GM18951 (cell line): ENCODE data around the gene MOSMO.
"Not testable (repeated sequence)": the region's sequence is repeated elsewhere in the genome, so short reads cannot be mapped to it uniquely, and the experiment has no call there.

Source experiments
- POLR2A ChIP-seq: IDR thresholded peaks from 4 replicates; pipeline ENCODE4 v1.6.1; 2011; ENCODE audit warnings: mild to moderate bottlenecking; ENCODE audit not compliant: insufficient read length, insufficient read depth; ENCODE audit errors: extremely low read depth
- in situ Hi-C: fragments of 300-500 bp; cut with MboI; formaldehyde crosslinking; loops from one replicate; pipeline ENCODE4 v1.12.0; 2022; ENCODE audit warnings: low sequenced_read_pairs, mixed read lengths, inconsistent platforms; ENCODE audit not compliant: unreplicated experiment

The MOSMO gene

DNA sequence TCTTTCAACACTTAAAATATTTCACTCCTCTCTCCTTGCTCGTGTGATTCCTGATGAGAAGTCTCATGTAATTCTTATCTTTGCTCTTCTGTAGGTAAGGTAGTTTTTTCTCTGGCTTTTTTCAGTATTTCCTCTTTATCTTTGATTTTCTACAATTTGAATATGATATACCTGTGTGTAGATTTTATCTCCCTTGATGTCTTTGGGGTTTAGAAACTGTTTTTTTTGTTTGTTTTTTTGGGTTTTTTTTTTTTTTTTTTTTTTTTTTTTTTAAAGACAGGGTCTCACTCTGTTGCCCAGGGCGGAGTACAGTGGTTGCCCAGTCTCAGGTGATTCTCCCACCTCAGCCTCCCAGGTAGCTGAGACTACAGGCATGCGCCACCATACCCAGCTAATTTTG lies 26.6 kb downstream of the MOSMO start:
- TF ChIP-seq POLR2A = no peak
- in situ Hi-C loops = no loop called here

DNA sequence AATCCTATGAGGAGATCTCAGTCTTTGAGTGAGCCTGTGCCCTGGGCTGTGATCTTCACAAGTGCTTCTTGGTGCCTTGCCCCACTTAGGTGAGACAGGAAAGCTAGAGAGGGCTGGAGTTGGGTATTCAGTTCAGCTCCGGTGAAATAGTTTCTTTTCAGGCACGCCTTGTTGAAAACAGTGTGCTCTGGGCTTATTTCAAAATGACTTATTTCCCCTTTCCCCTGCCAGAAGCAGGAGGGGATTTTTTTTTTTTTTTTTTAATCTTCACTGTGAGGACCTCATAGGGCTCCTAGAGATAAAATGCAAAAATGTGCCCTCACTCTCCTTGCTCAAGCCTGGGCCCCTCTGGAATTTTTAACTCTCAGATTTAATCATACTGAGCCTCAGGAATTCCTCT lies 27.2 kb downstream of the MOSMO start:
- in situ Hi-C loops = no loop called here

DNA sequence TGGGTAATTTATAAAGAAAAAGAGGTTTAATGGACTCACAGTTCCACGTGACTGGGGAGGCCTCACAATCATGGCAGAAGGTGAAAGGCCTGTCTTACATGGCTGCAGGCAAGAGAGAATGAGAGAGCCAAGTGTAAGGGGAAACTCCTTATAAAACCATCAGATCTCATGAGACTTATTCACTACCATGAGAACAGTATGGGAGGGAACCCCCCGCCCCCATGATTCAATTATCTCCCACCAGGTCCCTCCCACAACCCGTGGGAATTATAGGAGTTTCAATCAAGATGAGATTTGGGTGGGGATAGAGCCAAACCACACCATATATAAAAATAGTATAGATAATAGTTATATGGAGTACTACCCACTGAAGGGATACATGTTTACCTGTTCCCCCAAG lies 36.0 kb downstream of the MOSMO start:
- in situ Hi-C loops = not testable (repeated sequence)

More for the DNA sequence above, 27.2 kb downstream of the MOSMO start:
- TF ChIP-seq POLR2A = no peak

DNA sequence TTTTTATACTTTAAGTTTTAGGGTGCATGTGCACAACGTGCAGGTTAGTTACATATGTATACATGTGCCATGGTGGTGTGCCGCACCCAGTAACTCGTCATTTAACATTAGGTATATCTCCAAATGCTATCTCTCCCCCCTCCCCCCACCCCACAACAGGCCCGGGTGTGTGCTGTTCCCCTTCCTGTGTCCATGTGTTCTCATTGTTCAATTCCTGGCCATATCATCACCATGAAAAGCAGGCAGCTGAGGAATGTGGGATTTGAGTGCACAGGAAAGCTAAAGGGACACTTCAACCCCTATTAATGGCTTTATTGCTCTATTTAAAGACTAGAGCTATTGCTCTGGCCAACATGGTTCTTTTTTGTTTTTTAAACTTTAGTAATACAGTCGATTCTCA lies 38.0 kb downstream of the MOSMO start:
- in situ Hi-C loops = not testable (repeated sequence)

DNA sequence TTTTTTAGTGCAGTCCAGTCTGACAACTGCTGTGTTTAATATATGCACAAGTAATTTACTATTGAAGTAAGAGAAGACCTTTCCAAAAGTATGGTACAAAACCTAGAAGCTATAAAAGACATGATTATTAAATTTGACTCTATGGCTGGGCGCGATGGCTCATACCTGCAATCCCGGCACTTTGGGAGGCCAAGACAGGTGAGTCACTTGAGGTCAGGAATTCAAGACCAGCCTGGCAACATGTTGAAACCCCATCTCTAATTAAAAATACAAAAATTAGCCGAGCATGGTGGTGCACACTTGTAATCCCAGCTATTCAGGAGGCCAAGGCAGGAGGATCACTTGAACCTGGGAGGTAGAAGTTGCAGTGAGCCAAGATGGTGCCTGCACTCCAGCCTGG lies 43.1 kb downstream of the MOSMO start:
- in situ Hi-C loops = no loop called here
- TF ChIP-seq POLR2A = no peak

DNA sequence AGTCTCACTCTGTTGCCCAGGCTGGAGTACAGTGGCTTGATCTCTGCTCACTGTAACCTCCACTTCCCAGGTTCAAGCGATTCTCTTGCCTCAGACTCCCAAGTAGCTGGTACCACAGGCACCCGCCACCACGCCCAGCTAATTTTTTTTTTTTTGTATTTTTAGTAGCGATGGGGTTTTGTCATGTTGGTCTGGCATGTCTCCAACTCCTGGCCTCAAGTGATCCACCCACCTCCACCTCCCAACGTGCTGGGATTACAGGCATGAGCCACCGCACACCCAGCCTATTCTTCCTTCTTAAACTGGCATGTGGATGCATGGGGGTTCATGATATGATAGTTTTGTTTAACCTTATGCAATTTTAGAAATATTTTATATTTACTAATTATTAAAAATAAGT lies 45.1 kb downstream of the MOSMO start:
- no peak for TF ChIP-seq POLR2A
- in situ Hi-C loops = no loop called here

DNA sequence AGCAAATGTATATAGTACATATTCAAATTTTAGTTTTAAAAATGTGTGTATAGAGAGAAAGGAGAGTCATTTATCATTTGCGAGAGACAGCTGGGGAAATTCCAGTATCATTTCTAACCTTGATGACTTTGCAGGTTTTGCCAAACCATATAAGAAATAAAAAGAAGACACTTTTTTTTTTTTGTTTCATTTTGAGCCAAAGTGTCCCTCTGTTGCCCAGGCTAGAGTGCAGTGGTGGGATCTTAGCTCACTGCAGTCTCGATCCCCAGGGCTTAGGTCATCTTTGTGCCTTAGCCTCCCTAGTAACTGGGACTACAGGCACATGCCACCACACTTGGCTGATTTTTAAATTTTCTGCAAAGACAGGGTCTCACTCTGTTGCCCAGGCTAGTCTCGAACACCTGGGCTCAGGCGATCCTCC lies 46.0 kb downstream of the MOSMO start:
- TF ChIP-seq POLR2A = no peak
- in situ Hi-C loops = no loop called here

DNA sequence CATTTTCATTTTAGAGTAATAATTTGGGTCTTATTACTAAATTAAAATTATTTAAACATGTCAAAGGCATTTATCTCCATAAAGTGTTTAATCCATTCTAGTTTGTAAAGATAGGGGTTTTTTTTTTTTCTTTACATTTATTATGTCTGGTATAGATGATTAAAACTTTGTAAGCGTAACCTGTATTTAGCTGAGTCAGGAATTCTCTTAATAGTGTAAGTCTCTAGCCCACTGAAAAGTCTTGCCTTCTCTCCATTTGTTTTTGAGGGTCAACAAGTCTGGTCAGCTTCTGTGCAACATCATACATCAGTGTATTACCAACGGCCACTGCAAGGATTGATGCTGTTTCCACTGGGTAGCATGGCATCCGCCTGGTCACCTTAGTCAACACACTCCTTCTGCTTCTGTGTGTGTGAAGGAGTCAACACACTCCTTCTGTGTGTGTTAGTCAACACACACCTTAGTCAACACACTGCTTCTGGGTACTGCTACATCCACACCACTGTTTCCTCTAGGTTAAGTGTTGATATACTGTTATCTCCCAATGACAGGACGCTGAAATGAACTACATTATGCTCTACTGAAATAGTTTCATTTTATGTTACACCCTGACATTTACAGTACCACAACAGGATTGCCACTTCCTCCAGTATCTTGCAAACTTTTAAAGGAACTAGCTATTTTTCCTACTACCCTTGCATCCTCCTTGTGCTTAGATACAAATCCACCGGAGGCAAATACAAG lies 47.1 kb downstream of the MOSMO start:
- TF ChIP-seq POLR2A = no peak
- in situ Hi-C loops = no loop called here

DNA sequence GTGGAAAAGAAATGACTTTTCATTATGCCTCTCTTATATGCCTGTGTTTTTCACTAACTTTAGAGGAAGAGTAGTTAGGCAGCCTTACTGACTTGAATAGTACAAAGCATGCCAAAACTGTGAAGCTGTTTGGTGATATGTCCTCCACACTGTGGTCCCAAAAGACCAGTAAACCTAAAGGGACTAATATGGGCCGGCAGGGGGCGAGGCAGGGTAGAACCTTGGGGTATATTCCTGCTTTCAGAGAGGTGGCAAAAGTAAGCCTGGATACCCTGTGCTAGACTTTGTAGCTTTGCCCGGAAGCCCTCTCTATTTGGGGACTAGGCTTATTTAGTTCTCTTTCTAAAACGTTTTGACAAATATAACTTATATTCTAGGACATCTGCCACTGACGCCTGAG lies 48.0 kb downstream of the MOSMO start:
- in situ Hi-C loops = no loop called here
- TF ChIP-seq POLR2A = no peak

DNA sequence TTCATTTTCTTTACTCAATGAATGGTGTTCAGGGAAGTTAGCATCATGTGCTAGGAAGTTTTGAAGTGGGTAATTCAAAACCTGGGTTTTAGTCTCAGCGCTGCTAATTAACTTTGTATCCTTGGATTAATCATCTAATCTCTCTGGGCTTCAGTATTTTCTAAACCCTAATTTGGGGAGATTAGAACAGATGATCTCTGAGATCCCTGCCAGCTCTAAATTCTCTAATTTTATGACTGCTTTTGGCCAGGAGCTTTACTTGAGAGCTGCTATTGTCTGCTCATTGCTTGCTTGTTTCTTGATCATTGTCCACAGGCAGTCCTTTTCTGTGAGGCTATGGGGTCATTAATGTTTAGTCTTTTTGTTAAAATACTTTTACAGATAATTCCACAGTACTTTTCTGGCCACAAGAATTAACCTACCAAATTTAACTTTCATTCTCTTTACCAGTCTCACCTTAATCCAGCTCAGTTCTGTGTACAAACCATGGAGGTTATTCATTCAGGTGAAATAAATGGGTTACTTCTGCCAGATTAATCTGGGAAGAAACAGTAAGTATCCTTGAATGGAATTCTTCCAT lies 56.1 kb downstream of the MOSMO start:
- in situ Hi-C loops = no loop called here
- TF ChIP-seq POLR2A = no peak

DNA sequence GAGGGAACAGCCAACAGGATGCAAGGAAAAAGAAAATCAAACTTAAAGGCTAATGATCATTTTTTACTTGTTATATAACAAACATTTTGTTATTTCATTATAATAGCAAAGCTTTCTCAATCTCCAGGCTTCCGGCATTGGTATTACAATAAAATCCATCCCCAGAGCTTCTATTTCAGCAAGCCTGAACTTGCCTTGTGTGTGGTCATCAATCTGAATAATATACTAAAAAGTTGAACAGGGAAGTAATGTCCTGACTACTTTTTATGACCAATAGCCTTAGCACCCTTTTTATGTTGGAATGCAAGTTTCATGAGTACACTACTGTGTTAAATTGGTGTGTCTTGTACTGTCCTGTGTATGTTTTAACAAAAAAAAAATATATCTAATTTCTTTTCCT lies 57.3 kb downstream of the MOSMO start:
- TF ChIP-seq POLR2A = no peak
- in situ Hi-C loops = no loop called here

DNA sequence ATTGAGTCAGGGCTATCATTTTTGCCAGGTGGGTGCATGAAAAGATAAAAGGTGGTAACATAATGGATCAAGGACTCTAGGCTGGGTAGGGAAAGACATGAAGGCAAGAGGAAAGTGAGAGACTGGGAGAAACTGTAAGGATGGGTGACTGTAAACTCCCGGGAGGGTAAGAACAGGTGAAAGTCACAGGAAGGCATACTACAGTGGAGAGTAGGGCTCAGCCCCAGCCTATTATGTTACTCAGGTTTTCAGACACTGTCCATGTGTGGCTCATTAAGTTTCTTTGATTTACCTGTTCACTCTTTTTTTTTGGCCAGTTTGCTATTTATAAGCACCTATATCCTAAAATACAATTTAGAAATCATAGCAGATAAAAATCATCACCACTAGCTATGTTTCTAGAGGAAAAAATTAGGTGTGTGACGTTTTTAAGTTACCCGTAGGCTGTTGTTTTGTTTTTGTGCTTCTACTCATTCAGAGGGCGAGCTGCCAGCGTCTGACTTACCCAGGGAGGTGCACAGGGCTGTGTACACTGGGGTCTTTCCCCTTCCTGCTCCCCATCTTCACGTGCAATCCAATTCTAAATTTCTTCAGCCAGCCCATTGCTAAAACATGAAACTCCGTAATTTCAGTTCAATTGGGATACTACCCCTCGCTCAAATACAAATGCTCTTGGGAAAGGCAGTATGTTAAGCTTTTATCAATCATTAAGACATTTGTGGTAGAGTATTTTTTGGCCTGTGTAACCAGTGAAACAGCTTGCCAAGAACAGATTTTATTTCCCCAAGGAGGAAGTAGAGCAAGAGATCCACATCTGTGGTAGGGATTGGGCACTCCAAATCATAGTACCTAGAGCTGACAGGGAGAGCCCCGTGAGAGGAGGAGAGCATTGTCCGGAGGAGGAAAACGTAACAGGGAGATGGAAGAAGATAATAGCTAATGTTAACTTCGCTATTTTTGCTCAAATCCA lies 62.7 kb downstream of the MOSMO start:
- in situ Hi-C loops = loop anchor here (10.0 kb wide), 1 partner anchor 66 kb away; the partner anchor contains the start of genes MOSMO and PDZD9

DNA sequence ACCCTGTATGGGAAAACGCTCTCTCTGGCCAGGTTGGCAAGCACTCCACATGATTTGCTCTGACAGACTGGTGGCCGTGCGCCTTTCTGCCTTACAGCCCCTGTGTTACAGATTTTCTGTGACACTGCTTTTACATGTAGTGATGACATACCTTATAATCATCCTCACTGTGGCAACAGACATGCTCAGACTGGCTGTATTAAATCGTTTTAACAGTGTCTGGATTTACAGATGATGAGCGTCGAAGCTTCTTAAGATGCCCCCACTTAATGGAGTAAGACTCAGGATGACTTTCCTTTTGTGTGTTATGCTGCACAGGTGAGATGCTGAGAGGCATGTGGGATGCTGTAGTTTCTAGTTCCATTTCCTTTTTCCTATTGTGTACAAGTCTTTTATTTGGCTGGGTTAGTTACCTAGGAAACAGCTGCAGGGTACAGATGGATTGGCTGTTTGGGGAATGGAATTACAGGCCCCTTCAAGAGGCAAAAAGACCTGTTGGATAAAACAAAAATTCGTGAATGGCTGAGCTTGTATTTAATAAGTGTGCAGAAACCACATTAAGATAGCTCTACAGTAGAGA lies 63.5 kb downstream of the MOSMO start:
- TF ChIP-seq POLR2A = no peak
- in situ Hi-C loops = loop anchor here (10.0 kb wide), 1 partner anchor 67 kb away; the partner anchor contains the start of genes MOSMO and PDZD9

More for the DNA sequence above, 62.7 kb downstream of the MOSMO start:
- TF ChIP-seq POLR2A = no peak

DNA sequence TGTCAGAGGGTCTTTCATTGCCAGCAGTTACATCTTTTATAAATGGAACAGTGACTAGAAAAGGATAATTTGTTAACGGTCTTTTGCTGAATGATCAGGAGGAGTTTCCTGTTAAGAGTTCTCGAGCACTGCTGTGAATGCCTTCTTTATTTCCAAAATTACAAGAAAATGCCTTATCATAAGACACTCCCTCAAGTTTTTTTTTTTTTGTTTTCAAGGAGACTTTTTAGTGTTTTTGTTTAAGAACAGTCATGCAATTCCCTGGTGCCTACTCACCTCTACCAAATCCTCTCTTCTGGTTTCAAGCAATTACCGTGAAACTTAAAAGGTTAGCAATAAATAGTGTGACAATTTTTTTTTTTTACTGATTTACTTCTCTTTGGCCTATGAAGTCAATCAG lies 65.4 kb downstream of the MOSMO start:
- in situ Hi-C loops = loop anchor here (10.0 kb wide), 1 partner anchor 69 kb away; the partner anchor contains the start of genes MOSMO and PDZD9
- no peak for TF ChIP-seq POLR2A
